ENCODE data around the gene ATAD3B.

GRCh38 chr1:1431845-1432273, 39.7 kb upstream of the ATAD3B start:
- TF ChIP-seq, protein P1, sequence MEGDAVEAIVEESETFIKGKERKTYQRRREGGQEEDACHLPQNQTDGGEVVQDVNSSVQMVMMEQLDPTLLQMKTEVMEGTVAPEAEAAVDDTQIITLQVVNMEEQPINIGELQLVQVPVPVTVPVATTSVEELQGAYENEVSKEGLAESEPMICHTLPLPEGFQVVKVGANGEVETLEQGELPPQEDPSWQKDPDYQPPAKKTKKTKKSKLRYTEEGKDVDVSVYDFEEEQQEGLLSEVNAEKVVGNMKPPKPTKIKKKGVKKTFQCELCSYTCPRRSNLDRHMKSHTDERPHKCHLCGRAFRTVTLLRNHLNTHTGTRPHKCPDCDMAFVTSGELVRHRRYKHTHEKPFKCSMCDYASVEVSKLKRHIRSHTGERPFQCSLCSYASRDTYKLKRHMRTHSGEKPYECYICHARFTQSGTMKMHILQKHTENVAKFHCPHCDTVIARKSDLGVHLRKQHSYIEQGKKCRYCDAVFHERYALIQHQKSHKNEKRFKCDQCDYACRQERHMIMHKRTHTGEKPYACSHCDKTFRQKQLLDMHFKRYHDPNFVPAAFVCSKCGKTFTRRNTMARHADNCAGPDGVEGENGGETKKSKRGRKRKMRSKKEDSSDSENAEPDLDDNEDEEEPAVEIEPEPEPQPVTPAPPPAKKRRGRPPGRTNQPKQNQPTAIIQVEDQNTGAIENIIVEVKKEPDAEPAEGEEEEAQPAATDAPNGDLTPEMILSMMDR (IDR thresholded peaks at IDR 0.05), result no peak
- 0 out of 2 replicates have a peak, but pooled peaks have one; percentile 15 for TF ChIP-seq TCF7L2 (IDR thresholded peaks at IDR 0.05; ENCODE audit: low read depth, low read length)

Measured in Panc1 (cell line).